Measurements from ENCODE around the gene MS4A1.

GRCh38 chr11:60493454-60493853 lies 37.8 kb downstream of the MS4A1 start:
- TF ChIP-seq CTCF (IDR thresholded peaks at IDR 0.05; ENCODE audit: low read depth, low read length) (no peak), EZH2phosphoT487 (IDR thresholded peaks at IDR 0.05; ENCODE audit: low read depth) (no peak)
